H1 (cell line): ENCODE results near the gene CENATAC. TPM values are rescaled to one million over a fixed set of nuclear protein-coding genes. Genes with fewer than 3 reads are reported as not detected.
"Not testable (repeated sequence)": the region's sequence is repeated elsewhere in the genome, so short reads cannot be mapped to it uniquely, and the experiment has no call there.

ENCODE experiments used
- CTCF ChIA-PET: fragments of 300-600 bp; sonication (Branson Sonifier 250); formaldehyde crosslinking; loops from one replicate; lab custom pipeline; 2021; ENCODE audit not compliant: partially characterized antibody; lab: Charles Lee
- POLR2A ChIA-PET: fragments of 300-600 bp; sonication (Branson Sonifier 250); formaldehyde crosslinking; loops from one replicate; lab custom pipeline; 2021; ENCODE audit warnings: inconsistent platforms; ENCODE audit not compliant: partially characterized antibody; lab: Charles Lee
- DNase-seq, 2 experiments: peaks; one replicate each; pipeline versions ENCODE4 v3.0.0 to v3.0.0-alpha.2; 2010 to 2022; ENCODE audit warnings: low spot score in 2 of 2, low read depth in 1 of 2, mixed read lengths in 1 of 2
- FAIRE-seq: peaks from 2 replicates; lab custom pipeline; 2011; peaks lifted over from hg19 to GRCh38; lab: Jason Lieb, UNC
- H2AFZ ChIP-seq: 2 replicates; pipeline ENCODE4 v1.8.1; 2012; ENCODE audit warnings: low read length, inconsistent platforms
- H2AK5ac ChIP-seq: 2 replicates; pipeline ENCODE4 v1.6.1; 2013; ENCODE audit warnings: low read depth, low read length
- H2BK120ac ChIP-seq: replicated peaks from 2 replicates; pipeline ENCODE3; 2013; ENCODE audit warnings: low read depth, low read length, inconsistent platforms
- H2BK12ac ChIP-seq: 2 replicates; pipeline ENCODE4 v1.6.1; 2013; ENCODE audit warnings: low read depth, low read length
- H2BK15ac ChIP-seq: 2 replicates; pipeline ENCODE4 v1.6.1; 2013; ENCODE audit warnings: low read length
- H2BK20ac ChIP-seq: 2 replicates; pipeline ENCODE4 v1.6.1; 2013; ENCODE audit warnings: low read length
- H2BK5ac ChIP-seq: 2 replicates; pipeline ENCODE4 v1.6.1; 2013; ENCODE audit warnings: low read depth, low read length
- H3K14ac ChIP-seq: 2 replicates; pipeline ENCODE4 v1.6.1; 2013; ENCODE audit warnings: inconsistent platforms; ENCODE audit not compliant: insufficient read length
- H3K18ac ChIP-seq: 2 replicates; pipeline ENCODE4 v1.6.1; 2013; ENCODE audit warnings: low read length; ENCODE audit errors: extremely low read depth
- H3K23ac ChIP-seq: 2 replicates; pipeline ENCODE4 v1.6.1; 2013; ENCODE audit warnings: inconsistent platforms; ENCODE audit not compliant: insufficient read length
- H3K23me2 ChIP-seq: 2 replicates; pipeline ENCODE4 v1.6.1; 2013; ENCODE audit warnings: low read depth, low read length
- H3K27ac ChIP-seq: 2 replicates; pipeline ENCODE4 v1.6.1; 2011; ENCODE audit warnings: low read depth, low read length, inconsistent platforms
- H3K27me3 ChIP-seq, 4 experiments: replicated peaks in 1 of 4; 1 replicate in 1 of 4; 2 replicates in 3 of 4; pipeline versions ENCODE4 v1.6.1 to v1.8.1; 2011 to 2013; ENCODE audit warnings: low read length in 3 of 4, mild to moderate bottlenecking in 3 of 4, inconsistent platforms in 2 of 4, mixed read lengths in 2 of 4, moderate library complexity in 1 of 4; ENCODE audit not compliant: control insufficient read depth in 3 of 4, insufficient read depth in 3 of 4; ENCODE audit errors: extremely low read depth in 1 of 4
- H3K36me3 ChIP-seq, 4 experiments: 2 replicates each; pipeline versions ENCODE4 v1.6.1 to v1.8.1; 2011 to 2013; ENCODE audit warnings: mild to moderate bottlenecking in 4 of 4, low read length in 3 of 4, moderate library complexity in 2 of 4, control low read depth in 1 of 4, inconsistent platforms in 1 of 4; ENCODE audit not compliant: insufficient read depth in 4 of 4, control insufficient read depth in 2 of 4
- H3K4ac ChIP-seq: replicated peaks from 2 replicates; pipeline ENCODE3; 2013; ENCODE audit warnings: low read length, low read depth, mixed read lengths, inconsistent platforms; ENCODE audit not compliant: insufficient read length
- H3K4me1 ChIP-seq, 4 experiments: replicated peaks in 1 of 4; 1 replicate in 1 of 4; 2 replicates in 3 of 4; pipeline versions ENCODE4 v1.6.1 to v1.8.1; 2011 to 2013; ENCODE audit warnings: low read length in 3 of 4, inconsistent platforms in 2 of 4, mixed read lengths in 1 of 4; ENCODE audit not compliant: insufficient read depth in 4 of 4, control insufficient read depth in 3 of 4
- H3K4me2 ChIP-seq, 2 experiments: 2 replicates each; pipeline versions ENCODE4 v1.6.1 to v1.8.1; 2011 to 2013; ENCODE audit warnings: low read depth in 2 of 2, low read length in 2 of 2, control low read depth in 1 of 2, inconsistent platforms in 1 of 2, mild to moderate bottlenecking in 1 of 2; ENCODE audit not compliant: insufficient read depth in 1 of 2
- H3K4me3 ChIP-seq, 4 experiments: fragments of 200-600, 300-600 bp in 1 of 4; sonication (generic), shearing (Covaris generic), sonication (Bioruptor Twin) in 1 of 4; 2 replicates each; pipeline versions ENCODE4 v1.5.1 to v1.8.1; 2011 to 2016; ENCODE audit warnings: low read length in 4 of 4, low read depth in 3 of 4, control low read depth in 2 of 4, inconsistent platforms in 2 of 4, mild to moderate bottlenecking in 2 of 4, mixed read lengths in 1 of 4, moderate library complexity in 1 of 4; ENCODE audit not compliant: insufficient read depth in 2 of 4; ENCODE audit errors: extremely low read depth in 1 of 4
- H3K56ac ChIP-seq: replicated peaks from 2 replicates; pipeline ENCODE3; 2013; ENCODE audit warnings: low read depth, mild to moderate bottlenecking, mixed read lengths, low read length, inconsistent platforms; ENCODE audit not compliant: insufficient read length
- H3K79me1 ChIP-seq: 2 replicates; pipeline ENCODE4 v1.6.1; 2013; ENCODE audit warnings: low read depth, low read length, control low read depth
- H3K79me2 ChIP-seq, 2 experiments: 2 replicates each; pipeline versions ENCODE4 v1.6.1 to v1.8.1; 2012 to 2013; ENCODE audit warnings: low read length in 2 of 2, mild to moderate bottlenecking in 2 of 2, inconsistent platforms in 1 of 2; ENCODE audit not compliant: insufficient read depth in 2 of 2, control insufficient read depth in 1 of 2
- H3K9ac ChIP-seq, 4 experiments: replicated peaks in 1 of 4; 1 replicate in 1 of 4; 2 replicates in 3 of 4; pipeline versions ENCODE4 v1.6.1 to v1.8.1; 2011 to 2013; ENCODE audit warnings: low read depth in 3 of 4, low read length in 3 of 4, control low read depth in 2 of 4, mild to moderate bottlenecking in 2 of 4, moderate library complexity in 2 of 4, inconsistent platforms in 1 of 4; ENCODE audit errors: extremely low read depth in 1 of 4
- H3K9me3 ChIP-seq, 2 experiments: 2 replicates each; pipeline versions ENCODE4 v1.6.1 to v1.8.1; 2012 to 2013; ENCODE audit warnings: mild to moderate bottlenecking in 2 of 2, moderate library complexity in 2 of 2, control low read depth in 1 of 2, inconsistent platforms in 1 of 2, low read depth in 1 of 2, low read length in 1 of 2, mixed read lengths in 1 of 2; ENCODE audit not compliant: insufficient read depth in 2 of 2
- H4K20me1 ChIP-seq, 2 experiments: replicated peaks in 1 of 2; 2 replicates each; pipeline versions ENCODE3 to v1.8.1; 2011 to 2013; ENCODE audit warnings: inconsistent platforms in 2 of 2, low read length in 2 of 2, mild to moderate bottlenecking in 1 of 2; ENCODE audit not compliant: insufficient read depth in 2 of 2, control insufficient read depth in 1 of 2
- H4K5ac ChIP-seq: 2 replicates; pipeline ENCODE4 v1.6.1; 2013; ENCODE audit warnings: low read length, low read depth, mixed read lengths, inconsistent platforms; ENCODE audit not compliant: insufficient read length
- H4K8ac ChIP-seq: 2 replicates; pipeline ENCODE4 v1.8.0; 2013; ENCODE audit warnings: mild to moderate bottlenecking, moderate library complexity, low read length, inconsistent platforms; ENCODE audit not compliant: insufficient read depth; ENCODE audit errors: extremely low read depth
- H4K91ac ChIP-seq: replicated peaks from 2 replicates; pipeline ENCODE3; 2013; ENCODE audit warnings: low read length, mixed read lengths, inconsistent platforms; ENCODE audit not compliant: insufficient read length
- WGBS, 2 experiments: shearing (Covaris generic) in 1 of 2; methylation state at CpG; one replicate each; pipeline versions ENCODE4 v1.1.6 to v1.1.7; 2013 to 2015; ENCODE audit warnings: low lambda C conversion rate in 2 of 2, mixed read lengths in 2 of 2, inconsistent platforms in 1 of 2, low coverage in 1 of 2, missing lambda C conversion rate in 1 of 2; ENCODE audit not compliant: insufficient replicate concordance in 2 of 2, insufficient coverage in 1 of 2, insufficient read length in 1 of 2; ENCODE audit errors: extremely low coverage in 1 of 2, missing lambda C conversion rate in 1 of 2; 5-methylcytosine and 5-hydroxymethylcytosine counted together
- polyA plus RNA-seq, 7 experiments: library from polyadenylated mRNA; depleted of rRNA in 3 of 7; stranded (reverse) in 5 of 7; unstranded in 2 of 7; fragments of >200 nt in 5 of 7; fragments of 200-250 nt in 2 of 7; gene quantifications; 1 replicate in 5 of 7; 2 replicates in 1 of 7; 4 replicates in 1 of 7; pipeline versions ENCODE4 v1.2.1 to v1.2.3, GENCODE V29; 2011 to 2013; ENCODE audit warnings: missing spikeins in 2 of 7, mixed read lengths in 2 of 7
- total RNA-seq: library from RNA; stranded (reverse); fragmentation: NEBNext Ultra II Directional; extraction: Animal tissue kit (Norgen Biotek cat#: 25700); gene quantifications from 2 replicates; pipeline ENCODE4 v1.2.1, GENCODE V29; 2021

CENATAC gene
- total and polyA plus RNA-seq, 2 of the 8 experiments (the other 6 are each of a cell fraction or from before 2014, with no cell fraction given): 22.7 to 36.4 TPM

- H3K23ac ChIP-seq: not testable (repeated sequence)
- peaks cover 15 to 52% of the 10 kb centered on the region in 2 experiments; a peak in 3 of 4 replicates for H3K79me2 ChIP-seq
Observed at GRCh38 chr11:119017377-119017776, 19.4 kb downstream of the CENATAC start.

More at GRCh38 chr11:119017377-119017776, 19.4 kb downstream of the CENATAC start:
- not testable (repeated sequence) for FAIRE-seq, H3K9me3 ChIP-seq, H4K20me1 ChIP-seq, H4K8ac ChIP-seq, H2BK12ac ChIP-seq, H2BK120ac ChIP-seq, H3K27me3 ChIP-seq, H3K4me1 ChIP-seq, H2BK20ac ChIP-seq, H4K91ac ChIP-seq, H3K14ac ChIP-seq, H3K4ac ChIP-seq, H3K79me1 ChIP-seq, H2BK15ac ChIP-seq, H2AK5ac ChIP-seq, H3K56ac ChIP-seq, DNase-seq, H2BK5ac ChIP-seq, H3K18ac ChIP-seq, H2AFZ ChIP-seq, H3K23me2 ChIP-seq
- Histone ChIP-seq H3K4me2 (peak overlapping the region; percentile 68 to 75), H3K36me3 (peaks cover 29 to 58% (median 40%) of the 10 kb centered on the region in 4 experiments), H3K27ac (peak overlapping the region; percentile 84; the same call in 1 of the 2 replicates), H4K5ac (peak overlapping the region; percentile 7), H3K9ac (peak overlapping the region; percentile 84 to 96 (median 94)), H3K4me3 (peak overlapping the region; percentile 93 to 99 (median 95))
- 16% methylated on average over 10 of the region's 10 CpGs; no CpG with 5 or more reads in 1 of the 2 experiments for WGBS, 2 experiments
- ChIA-PET CTCF (interaction anchor here (0.6 to 3.0 kb wide), 3 partner anchors 10 to 425 kb away, joined by 3 to 12 read pairs (median 5); partner anchors contain the start of gene SLC37A4), POLR2A (interaction anchor here (0.7 to 18.5 kb wide), 7 partner anchors 10 to 104 kb away, joined by 3 to 264 read pairs (median 5); partner anchors contain the start of genes C2CD2L, CENATAC, DPAGT1 and SLC37A4)
